ENCODE measurements around the gene PPP2R2B. TPM values are rescaled to one million over a fixed set of nuclear protein-coding genes. Genes with fewer than 3 reads are reported as not detected.

PPP2R2B gene
- polyA plus RNA-seq, 1 donor from 2014 or later = 0.14 TPM

- H3K36me3 Mint-ChIP-seq = no peaks in the 10 kb centered on the region
- H3K9me3 Mint-ChIP-seq = peaks cover 0 to 8% (median 2%) of the 10 kb centered on the region in 3 donors
- H3K4me1 Mint-ChIP-seq = no peaks in the 10 kb centered on the region
- no peak overlapping the region for H3K27ac Mint-ChIP-seq
- H3K27me3 Mint-ChIP-seq = no peaks in the 10 kb centered on the region
- no peak overlapping the region for H3K4me3 Mint-ChIP-seq
Observed at GRCh38 chr5:146827901-146828300, 50.7 kb downstream of the PPP2R2B start.

GRCh38 chr5:146825033-146825432 lies 53.5 kb downstream of the PPP2R2B start:
- Mint-ChIP-seq H3K4me3 (no peak overlapping the region), H3K4me1 (no peaks in the 10 kb centered on the region), H3K27me3 (no peaks in the 10 kb centered on the region), H3K9me3 (peaks cover 0 to 8% (median 2%) of the 10 kb centered on the region in 3 donors), H3K36me3 (no peaks in the 10 kb centered on the region), H3K27ac (no peak overlapping the region)

GRCh38 chr5:146821732-146822131 lies 56.8 kb downstream of the PPP2R2B start:
- H3K36me3 Mint-ChIP-seq = no peaks in the 10 kb centered on the region
- no peak overlapping the region for H3K27ac Mint-ChIP-seq
- H3K4me3 Mint-ChIP-seq = no peak overlapping the region
- H3K27me3 Mint-ChIP-seq = no peaks in the 10 kb centered on the region
- H3K4me1 Mint-ChIP-seq = no peaks in the 10 kb centered on the region
- peaks cover 1 to 3% (median 2%) of the 10 kb centered on the region in 3 donors for H3K9me3 Mint-ChIP-seq

GRCh38 chr5:146820987-146821386 lies 57.6 kb downstream of the PPP2R2B start:
- Mint-ChIP-seq H3K27ac (no peak overlapping the region), H3K27me3 (no peaks in the 10 kb centered on the region), H3K9me3 (peaks cover 0 to 1% (median 0%) of the 10 kb centered on the region in 3 donors), H3K4me3 (no peak overlapping the region), H3K36me3 (no peaks in the 10 kb centered on the region), H3K4me1 (no peaks in the 10 kb centered on the region)

- no peak overlapping the region for H3K27ac Mint-ChIP-seq
- H3K4me3 Mint-ChIP-seq = no peak overlapping the region
- H3K36me3 Mint-ChIP-seq = no peaks in the 10 kb centered on the region
- peaks cover 2% of the 10 kb centered on the region for H3K27me3 Mint-ChIP-seq
- H3K9me3 Mint-ChIP-seq = peaks cover 0 to 1% (median 0%) of the 10 kb centered on the region in 3 donors
- H3K4me1 Mint-ChIP-seq = no peaks in the 10 kb centered on the region
Observed at GRCh38 chr5:146818822-146819221, 59.7 kb downstream of the PPP2R2B start.

GRCh38 chr5:146817973-146818372 lies 60.6 kb downstream of the PPP2R2B start:
- H3K9me3 Mint-ChIP-seq = peaks cover 0 to 1% (median 0%) of the 10 kb centered on the region in 3 donors
- H3K27me3 Mint-ChIP-seq = peaks cover 5% of the 10 kb centered on the region
- no peak overlapping the region for H3K4me3 Mint-ChIP-seq
- no peaks in the 10 kb centered on the region for H3K4me1 Mint-ChIP-seq
- no peaks in the 10 kb centered on the region for H3K36me3 Mint-ChIP-seq
- no peak overlapping the region for H3K27ac Mint-ChIP-seq

GRCh38 chr5:146816775-146817387 lies 61.7 kb downstream of the PPP2R2B start:
- Mint-ChIP-seq H3K4me3 (no peak overlapping the region), H3K4me1 (no peaks in the 10 kb centered on the region), H3K27me3 (peaks cover 5% of the 10 kb centered on the region), H3K9me3 (peaks cover 0 to 1% (median 0%) of the 10 kb centered on the region in 3 donors), H3K27ac (no peak overlapping the region), H3K36me3 (no peaks in the 10 kb centered on the region)

- H3K9me3 Mint-ChIP-seq = peaks cover 0 to 1% (median 0%) of the 10 kb centered on the region in 3 donors
- no peak overlapping the region for H3K27ac Mint-ChIP-seq
- peaks cover 5% of the 10 kb centered on the region for H3K27me3 Mint-ChIP-seq
- H3K4me1 Mint-ChIP-seq = no peaks in the 10 kb centered on the region
- H3K4me3 Mint-ChIP-seq = no peak overlapping the region
- H3K36me3 Mint-ChIP-seq = no peaks in the 10 kb centered on the region
Observed at GRCh38 chr5:146815411-146815810, 63.1 kb downstream of the PPP2R2B start.

GRCh38 chr5:146813346-146814157 lies 65.0 kb downstream of the PPP2R2B start:
- peaks cover 5% of the 10 kb centered on the region for H3K27me3 Mint-ChIP-seq
- H3K4me1 Mint-ChIP-seq = no peaks in the 10 kb centered on the region
- no peak overlapping the region for H3K27ac Mint-ChIP-seq
- no peaks in the 10 kb centered on the region for H3K36me3 Mint-ChIP-seq
- H3K4me3 Mint-ChIP-seq = no peak overlapping the region
- peaks cover 0 to 1% (median 0%) of the 10 kb centered on the region in 3 donors for H3K9me3 Mint-ChIP-seq

- H3K36me3 Mint-ChIP-seq = no peaks in the 10 kb centered on the region
Observed at GRCh38 chr5:146805081-146805480, 73.5 kb downstream of the PPP2R2B start.

GRCh38 chr5:146802945-146803522 lies 75.5 kb downstream of the PPP2R2B start:
- H3K4me1 Mint-ChIP-seq = no peaks in the 10 kb centered on the region
- H3K36me3 Mint-ChIP-seq = no peaks in the 10 kb centered on the region
- no peak overlapping the region for H3K4me3 Mint-ChIP-seq
- H3K9me3 Mint-ChIP-seq = peaks cover 0 to 3% (median 0%) of the 10 kb centered on the region in 3 donors
- H3K27ac Mint-ChIP-seq = no peak overlapping the region
- H3K27me3 Mint-ChIP-seq = no peaks in the 10 kb centered on the region

More at GRCh38 chr5:146805081-146805480, 73.5 kb downstream of the PPP2R2B start:
- no peaks in the 10 kb centered on the region for H3K27me3 Mint-ChIP-seq
- H3K4me3 Mint-ChIP-seq = no peak overlapping the region
- H3K4me1 Mint-ChIP-seq = no peaks in the 10 kb centered on the region
- H3K27ac Mint-ChIP-seq = no peak overlapping the region
- H3K9me3 Mint-ChIP-seq = no peaks in the 10 kb centered on the region

GRCh38 chr5:146799671-146800070 lies 78.9 kb downstream of the PPP2R2B start:
- peaks cover 0 to 3% (median 0%) of the 10 kb centered on the region in 3 donors for H3K9me3 Mint-ChIP-seq
- H3K36me3 Mint-ChIP-seq = no peaks in the 10 kb centered on the region
- H3K27ac Mint-ChIP-seq = no peak overlapping the region
- H3K27me3 Mint-ChIP-seq = no peaks in the 10 kb centered on the region
- H3K4me1 Mint-ChIP-seq = no peaks in the 10 kb centered on the region
- no peak overlapping the region for H3K4me3 Mint-ChIP-seq

- Mint-ChIP-seq H3K4me3 (no peak overlapping the region), H3K4me1 (no peaks in the 10 kb centered on the region), H3K27ac (no peak overlapping the region), H3K9me3 (peaks cover 0 to 3% (median 0%) of the 10 kb centered on the region in 3 donors), H3K27me3 (no peaks in the 10 kb centered on the region), H3K36me3 (no peaks in the 10 kb centered on the region)
Observed at GRCh38 chr5:146799231-146799630, 79.3 kb downstream of the PPP2R2B start.

GRCh38 chr5:146797658-146798057 lies 80.9 kb downstream of the PPP2R2B start:
- H3K27ac Mint-ChIP-seq = no peak overlapping the region

GRCh38 chr5:146796911-146797310 lies 81.6 kb downstream of the PPP2R2B start:
- Mint-ChIP-seq H3K27me3 (no peaks in the 10 kb centered on the region), H3K4me1 (no peaks in the 10 kb centered on the region), H3K27ac (no peak overlapping the region), H3K36me3 (no peaks in the 10 kb centered on the region), H3K9me3 (peaks cover 0 to 3% (median 0%) of the 10 kb centered on the region in 3 donors), H3K4me3 (no peak overlapping the region)

More at GRCh38 chr5:146797658-146798057, 80.9 kb downstream of the PPP2R2B start:
- peaks cover 0 to 3% (median 0%) of the 10 kb centered on the region in 3 donors for H3K9me3 Mint-ChIP-seq
- no peaks in the 10 kb centered on the region for H3K4me1 Mint-ChIP-seq
- no peaks in the 10 kb centered on the region for H3K36me3 Mint-ChIP-seq
- no peak overlapping the region for H3K4me3 Mint-ChIP-seq
- H3K27me3 Mint-ChIP-seq = no peaks in the 10 kb centered on the region

Data from IgD-negative memory B cell (primary cell).